ENCODE results near the gene VSTM1. TPM values are rescaled to one million over a fixed set of nuclear protein-coding genes. Genes with fewer than 3 reads are reported as not detected.

Gene VSTM1
- total RNA-seq, 1 experiment from 2014 or later, result 0.59 TPM

GRCh38 chr19:54010474-54010873 is 53.2 kb downstream of the VSTM1 start:
- Histone ChIP-seq H3K9me2 (ENCODE audit: insufficient read depth) (no peaks in the 10 kb centered on the region), H3K36me3 (ENCODE audit: low read depth) (no peaks in the 10 kb centered on the region), H3K27ac (no peak overlapping the region), H2AFZ (no peak overlapping the region), H3K4me2 (no peak overlapping the region), H3K9me3 (ENCODE audit: insufficient read depth, low read depth) (no peaks in the 10 kb centered on the region), H3K27me3 (ENCODE audit: insufficient read depth, low read depth) (no peaks in the 10 kb centered on the region), H3F3A (ENCODE audit: insufficient read depth, low read depth) (peaks cover 54% of the 10 kb centered on the region), H3K4me1 (replicated peaks; ENCODE audit: insufficient read depth) (peaks cover 43% of the 10 kb centered on the region), H3K4me3 (no peak overlapping the region), H4K20me1 (ENCODE audit: insufficient read depth) (no peaks in the 10 kb centered on the region), H3K79me2 (ENCODE audit: low read depth) (no peaks in the 10 kb centered on the region)
- POLR2A ChIA-PET (ENCODE audit: unreplicated experiment), result no interaction called here
- no TSS peak for BruUV-seq (replicated peaks)
- CTCF ChIA-PET, result interaction anchor here (0.7 kb wide), 1 partner anchor 157 kb away, joined by 4 read pairs; no protein-coding TSS in a partner anchor
- DNase-seq, result no peak
- intact Hi-C loops (cut with micrococcal nuclease; ENCODE audit: unreplicated experiment), result no loop called here
- no peak for TF ChIP-seq EZH2 (IDR thresholded peaks at IDR 0.05; ENCODE audit: low read depth)
- TF ChIP-seq, protein P1, sequence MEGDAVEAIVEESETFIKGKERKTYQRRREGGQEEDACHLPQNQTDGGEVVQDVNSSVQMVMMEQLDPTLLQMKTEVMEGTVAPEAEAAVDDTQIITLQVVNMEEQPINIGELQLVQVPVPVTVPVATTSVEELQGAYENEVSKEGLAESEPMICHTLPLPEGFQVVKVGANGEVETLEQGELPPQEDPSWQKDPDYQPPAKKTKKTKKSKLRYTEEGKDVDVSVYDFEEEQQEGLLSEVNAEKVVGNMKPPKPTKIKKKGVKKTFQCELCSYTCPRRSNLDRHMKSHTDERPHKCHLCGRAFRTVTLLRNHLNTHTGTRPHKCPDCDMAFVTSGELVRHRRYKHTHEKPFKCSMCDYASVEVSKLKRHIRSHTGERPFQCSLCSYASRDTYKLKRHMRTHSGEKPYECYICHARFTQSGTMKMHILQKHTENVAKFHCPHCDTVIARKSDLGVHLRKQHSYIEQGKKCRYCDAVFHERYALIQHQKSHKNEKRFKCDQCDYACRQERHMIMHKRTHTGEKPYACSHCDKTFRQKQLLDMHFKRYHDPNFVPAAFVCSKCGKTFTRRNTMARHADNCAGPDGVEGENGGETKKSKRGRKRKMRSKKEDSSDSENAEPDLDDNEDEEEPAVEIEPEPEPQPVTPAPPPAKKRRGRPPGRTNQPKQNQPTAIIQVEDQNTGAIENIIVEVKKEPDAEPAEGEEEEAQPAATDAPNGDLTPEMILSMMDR (conservative IDR thresholded peaks at IDR 0.05), result no peak

- no TSS peak for BruUV-seq (replicated peaks)
- ChIA-PET CTCF (interaction anchor here (0.7 kb wide), 2 partner anchors 21 to 641 kb away, joined by 7 read pairs; no protein-coding TSS in a partner anchor), POLR2A (ENCODE audit: unreplicated experiment) (interaction anchor here (0.7 kb wide), 1 partner anchor 40 kb away, joined by 8 read pairs; no protein-coding TSS in a partner anchor)
- Histone ChIP-seq H3F3A (ENCODE audit: insufficient read depth, low read depth) (peaks cover 52% of the 10 kb centered on the region), H3K27ac (peak overlapping the region; percentile 89), H4K20me1 (ENCODE audit: insufficient read depth) (no peaks in the 10 kb centered on the region), H3K79me2 (ENCODE audit: low read depth) (no peaks in the 10 kb centered on the region), H3K4me3 (no peak overlapping the region), H3K36me3 (ENCODE audit: low read depth) (no peaks in the 10 kb centered on the region), H3K4me2 (peak overlapping the region; percentile 62), H3K4me1 (replicated peaks; ENCODE audit: insufficient read depth) (peaks cover 43% of the 10 kb centered on the region), H2AFZ (no peak overlapping the region), H3K9me2 (ENCODE audit: insufficient read depth) (no peaks in the 10 kb centered on the region), H3K27me3 (ENCODE audit: insufficient read depth, low read depth) (no peaks in the 10 kb centered on the region), H3K9me3 (ENCODE audit: insufficient read depth, low read depth) (no peaks in the 10 kb centered on the region)
- TF ChIP-seq, protein P1 (conservative IDR thresholded peaks at IDR 0.05), result peak; percentile 23; the same call in 1 of the 2 replicates
- no peak for TF ChIP-seq EZH2 (IDR thresholded peaks at IDR 0.05; ENCODE audit: low read depth)
- intact Hi-C loops (cut with micrococcal nuclease; ENCODE audit: unreplicated experiment), result no loop called here
- DNase-seq, result no peak
Measured at GRCh38 chr19:54009440-54009839, 54.3 kb downstream of the VSTM1 start.

- H3K4me3 ChIP-seq, result peak overlapping the region; percentile 34; the same call in 1 of the 2 replicates
- DNase-seq, result peak in 1 of 2 experiments; percentile 93
- no TSS peak for BruUV-seq (replicated peaks)
- no peaks in the 10 kb centered on the region for H3K9me3 ChIP-seq (ENCODE audit: insufficient read depth, low read depth)
- peak overlapping the region; percentile 78 for H3K27ac ChIP-seq
- no peaks in the 10 kb centered on the region for H4K20me1 ChIP-seq (ENCODE audit: insufficient read depth)
- H3K36me3 ChIP-seq (ENCODE audit: low read depth), result no peaks in the 10 kb centered on the region; the same call in 1 of the 2 replicates
- ChIA-PET POLR2A (ENCODE audit: unreplicated experiment) (interaction anchor here (0.6 kb wide), 1 partner anchor 22 kb away, joined by 3 read pairs; no protein-coding TSS in a partner anchor), CTCF (interaction anchor here (0.6 kb wide), 1 partner anchor 94 kb away, joined by 5 read pairs; no protein-coding TSS in a partner anchor)
- peaks cover 55% of the 10 kb centered on the region for H3K4me1 ChIP-seq (replicated peaks; ENCODE audit: insufficient read depth)
- 0 out of 2 replicates have a peak overlapping the region, but pooled peaks have one; percentile 0 for H2AFZ ChIP-seq
- intact Hi-C loops (cut with micrococcal nuclease; ENCODE audit: unreplicated experiment), result no loop called here
- no peaks in the 10 kb centered on the region for H3K9me2 ChIP-seq (ENCODE audit: insufficient read depth)
- no peaks in the 10 kb centered on the region for H3K79me2 ChIP-seq (ENCODE audit: low read depth)
- no peaks in the 10 kb centered on the region for H3K27me3 ChIP-seq (ENCODE audit: insufficient read depth, low read depth)
- no peak for TF ChIP-seq EZH2 (IDR thresholded peaks at IDR 0.05; ENCODE audit: low read depth)
- TF ChIP-seq, protein P1 (conservative IDR thresholded peaks at IDR 0.05), result no peak
- H3F3A ChIP-seq (ENCODE audit: insufficient read depth, low read depth), result peaks cover 55% of the 10 kb centered on the region
- H3K4me2 ChIP-seq, result peak overlapping the region; percentile 63
Measured at GRCh38 chr19:54002495-54003315, 61.0 kb downstream of the VSTM1 start.
